NCI-H1105 (cell line): ENCODE data around the gene ANXA6.

ENCODE experiments used
- DNase-seq: peaks from one replicate; lab custom pipeline; 2025; lab: John Stamatoyannopoulos, UW

ANXA6 gene

DNA sequence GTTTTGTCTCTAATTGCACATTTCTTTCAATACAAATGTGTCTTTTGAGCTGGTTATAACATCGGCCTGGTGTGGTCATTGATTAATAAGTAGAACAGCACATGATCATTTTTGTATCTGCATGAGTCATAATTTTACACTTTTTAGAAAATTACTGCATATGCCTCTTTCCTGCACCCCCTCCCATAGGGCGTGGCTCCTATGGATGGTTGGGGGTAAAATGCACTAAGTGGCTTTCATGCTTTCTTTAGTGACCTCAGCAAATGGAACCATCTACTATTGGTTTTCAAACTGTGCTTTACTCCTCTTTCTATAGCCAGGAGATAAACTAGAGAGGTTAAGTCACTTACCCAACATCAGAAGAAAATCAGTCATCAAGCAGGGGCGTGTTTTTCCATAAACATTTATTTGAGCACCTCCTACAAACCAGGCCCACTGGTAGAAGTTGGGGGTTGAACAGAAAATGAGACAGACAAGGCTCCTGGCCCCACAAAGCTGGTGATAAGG is 3.8 kb downstream of the ANXA6 start:
- no peak for DNase-seq

DNA sequence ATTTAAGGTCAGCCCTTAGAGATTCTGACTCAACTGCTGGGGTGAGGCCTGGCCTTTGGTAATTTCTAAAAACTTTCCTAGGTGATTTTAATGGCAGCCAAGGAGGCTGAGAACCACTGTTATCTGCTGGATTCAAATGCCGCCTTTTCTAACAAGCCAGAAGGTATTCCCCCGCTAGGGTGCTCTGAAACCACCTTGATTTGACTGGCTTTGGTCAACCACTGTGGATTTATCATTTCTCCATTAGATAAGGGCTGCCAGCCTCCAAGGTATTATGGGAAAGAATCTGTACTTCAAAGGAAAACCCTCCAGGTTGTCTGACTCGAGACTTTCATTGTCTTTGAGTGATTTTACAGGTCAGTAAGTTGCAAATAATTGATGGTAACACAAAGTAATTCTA is 4.3 kb downstream of the ANXA6 start:
- no peak for DNase-seq

DNA sequence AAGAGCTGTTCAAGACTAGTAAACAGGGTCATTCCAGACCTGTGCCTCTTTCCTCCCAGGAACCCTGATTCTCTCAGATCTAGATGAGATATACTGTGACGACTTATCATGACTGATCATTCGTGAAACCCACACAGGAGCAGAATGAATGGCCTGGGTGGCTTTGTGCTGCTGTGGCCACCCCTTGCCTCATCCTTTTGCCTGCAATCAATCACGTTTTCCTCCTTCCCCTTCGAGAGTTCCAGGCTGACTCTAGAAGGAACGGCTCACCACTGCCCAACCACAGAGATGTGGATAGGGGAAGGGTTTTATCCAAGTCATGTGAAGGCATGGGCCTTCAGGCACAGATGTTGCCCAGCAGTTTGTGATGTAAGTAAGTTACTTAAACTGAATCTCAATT is 5.8 kb downstream of the ANXA6 start:
- DNase-seq: no peak

DNA sequence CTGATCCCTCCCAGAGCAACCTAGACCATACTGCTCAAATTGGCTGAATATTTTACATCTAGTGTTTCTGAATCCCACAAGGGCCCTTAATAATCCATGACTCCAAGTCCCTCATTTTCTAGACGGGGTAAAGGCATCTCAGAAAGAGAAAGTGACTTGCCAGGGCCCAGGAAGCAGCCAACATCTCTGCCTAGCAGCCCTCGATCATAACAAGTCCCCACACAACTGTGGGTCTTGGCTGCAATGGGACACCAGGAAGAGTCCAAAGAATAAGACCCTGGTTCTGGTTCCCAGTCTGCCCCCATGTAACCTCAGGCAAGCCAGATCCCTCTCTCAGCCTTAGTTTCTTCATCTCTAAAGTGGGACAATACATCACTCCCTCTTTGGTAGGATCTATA is 6.3 kb downstream of the ANXA6 start:
- DNase-seq: no peak

DNA sequence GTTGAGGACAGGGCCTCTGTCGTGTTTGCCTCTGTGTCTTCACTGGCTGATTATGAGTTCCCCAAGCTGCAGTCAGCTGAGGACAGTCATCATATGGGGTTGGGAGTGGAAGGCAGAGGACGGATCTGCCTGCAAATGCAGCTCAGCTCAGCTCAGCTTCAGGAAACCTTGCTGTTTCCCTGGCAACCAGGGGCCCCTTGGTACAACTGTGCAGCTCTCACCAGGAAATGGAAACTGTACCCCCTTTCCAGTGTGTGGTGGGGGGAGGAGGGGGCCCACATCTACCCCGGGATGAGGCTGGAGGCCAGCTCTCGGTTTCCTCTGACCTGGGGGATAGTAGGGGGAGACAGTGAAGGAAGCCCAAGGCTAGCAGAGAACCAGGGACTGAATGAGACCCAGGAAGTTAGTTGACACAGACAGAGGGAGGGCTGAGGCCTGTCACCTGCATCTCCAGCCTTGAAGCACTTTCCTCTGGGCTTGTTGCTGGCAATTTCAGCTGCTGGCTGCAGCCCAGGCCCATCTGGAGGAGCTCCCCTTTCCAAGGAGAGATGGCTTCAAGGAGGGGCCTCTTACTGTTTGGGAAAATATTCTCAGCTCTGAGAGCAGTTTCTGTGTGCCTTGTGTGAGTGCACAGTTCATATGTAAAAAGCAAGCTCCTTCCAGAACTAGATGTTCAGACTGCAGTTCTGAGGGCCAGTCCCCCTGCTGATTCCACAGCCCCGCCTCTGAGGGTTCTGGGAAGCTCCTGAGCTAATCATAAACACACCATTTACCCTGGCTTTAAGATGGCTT is 6.9 kb downstream of the ANXA6 start:
- DNase-seq: no peak

DNA sequence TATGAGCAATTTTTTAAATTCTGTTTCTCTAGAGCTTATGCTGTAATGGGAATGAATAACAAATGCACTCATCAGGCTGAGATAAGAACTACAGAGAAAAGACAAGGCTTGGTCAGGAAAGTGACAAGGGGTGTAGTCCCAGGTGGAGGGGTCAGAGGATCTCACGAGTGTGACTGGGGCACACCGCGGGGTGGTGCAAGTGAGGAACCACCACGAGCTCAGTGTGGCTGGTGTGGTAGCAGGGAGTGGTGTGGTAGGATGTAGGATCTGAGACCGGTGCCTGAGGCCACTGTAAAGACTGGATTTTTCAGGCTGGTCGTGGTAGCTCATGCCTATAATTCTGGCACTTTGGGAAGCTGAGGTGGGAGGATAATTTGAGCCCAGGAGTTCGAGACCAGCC is 9.0 kb downstream of the ANXA6 start:
- no peak for DNase-seq

DNA sequence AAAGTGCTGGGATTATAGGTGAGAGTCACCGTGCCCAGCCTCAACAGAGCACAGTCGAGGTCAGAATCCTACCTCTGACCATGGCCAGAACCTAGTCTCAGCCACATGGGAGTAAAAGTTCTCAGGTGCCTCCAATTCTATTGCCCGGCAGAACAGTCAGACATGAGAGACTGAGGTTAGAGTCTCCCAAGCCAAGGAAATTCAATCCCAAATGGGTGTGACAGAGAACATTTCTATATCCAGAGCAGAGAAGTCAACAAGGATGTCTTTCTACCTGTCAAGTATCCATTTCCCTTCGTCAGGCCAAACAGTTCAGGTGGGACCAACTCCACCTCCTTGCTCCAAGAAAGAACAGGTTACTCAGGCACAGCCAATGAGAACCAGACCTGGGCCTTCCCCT is 10.5 kb downstream of the ANXA6 start:
- no peak for DNase-seq

DNA sequence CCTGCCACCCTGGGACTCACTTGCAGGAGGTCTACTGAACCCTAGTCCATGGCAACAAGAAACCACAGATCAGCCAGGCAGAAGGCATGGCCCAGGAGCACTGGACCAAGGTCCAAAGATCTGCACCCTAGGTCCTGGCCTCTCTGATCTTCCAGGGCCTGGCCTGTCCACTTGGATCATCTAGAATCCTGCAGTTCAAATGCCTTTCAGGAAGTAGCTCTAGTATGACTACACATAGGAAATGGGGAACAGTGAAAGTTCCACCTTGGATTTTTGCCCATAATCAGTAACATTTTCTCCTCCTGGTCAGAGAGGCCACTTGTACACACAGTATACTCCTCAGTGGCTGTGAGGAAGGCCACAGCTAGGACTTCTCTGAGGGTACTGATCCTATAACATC is 11.5 kb downstream of the ANXA6 start:
- no peak for DNase-seq

DNA sequence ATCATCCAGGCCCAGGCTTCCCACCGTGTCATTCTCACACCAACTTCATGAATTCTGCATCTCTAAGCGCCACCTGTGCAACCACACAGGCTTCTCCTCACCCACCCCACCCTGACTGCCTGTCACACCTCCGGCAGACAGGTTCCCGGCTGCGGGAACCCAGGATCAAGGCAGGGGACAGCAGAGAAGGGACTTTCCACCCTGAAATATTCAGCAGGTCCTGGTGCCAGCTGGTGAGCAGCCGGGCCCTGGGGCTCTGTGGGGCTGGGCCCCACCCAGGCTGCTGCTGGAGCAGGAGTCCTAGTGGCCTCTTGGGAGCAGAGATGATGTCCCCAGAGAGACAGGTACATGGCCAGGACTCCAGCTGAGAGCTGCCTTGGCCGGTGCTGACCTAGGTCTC is 12.7 kb downstream of the ANXA6 start:
- no peak for DNase-seq

DNA sequence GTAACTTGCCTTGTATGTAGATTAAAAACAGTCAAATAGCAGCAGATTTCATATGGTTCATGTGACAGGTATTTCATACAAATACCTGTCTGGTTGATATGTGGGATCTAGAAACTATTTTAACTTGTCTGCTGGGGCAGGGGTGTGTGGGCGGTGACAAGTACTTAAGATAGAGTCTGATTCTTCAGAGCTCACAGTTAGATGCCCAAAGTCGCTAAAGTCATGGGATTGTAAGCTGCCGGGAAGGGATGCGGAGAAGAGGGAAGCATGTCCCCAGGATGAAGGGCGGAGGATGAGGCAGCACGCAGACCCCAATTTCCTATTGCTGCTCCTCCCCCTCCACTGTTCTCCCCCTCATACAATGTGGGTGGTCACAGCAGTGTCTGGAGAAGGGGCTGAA is 13.3 kb downstream of the ANXA6 start:
- no peak for DNase-seq

DNA sequence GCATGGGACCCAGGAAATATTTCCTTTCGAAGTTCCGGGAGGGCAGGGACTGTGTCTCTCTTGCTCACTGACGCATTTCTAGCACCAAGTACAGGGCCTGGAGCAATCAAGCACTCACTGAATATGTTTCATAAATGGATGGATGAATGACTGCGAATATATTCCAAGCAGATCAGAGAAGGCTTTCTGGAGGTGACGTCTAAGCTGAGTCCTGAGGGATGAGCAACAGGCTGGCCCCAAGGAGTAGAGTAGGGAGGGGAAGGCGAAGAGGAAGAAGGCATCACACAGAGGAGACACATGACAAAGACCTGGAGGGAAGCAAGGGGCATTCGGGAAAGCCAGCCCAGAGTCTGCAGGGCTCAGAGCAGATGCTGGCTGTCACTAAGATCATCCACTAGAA is 13.9 kb downstream of the ANXA6 start:
- DNase-seq: no peak

DNA sequence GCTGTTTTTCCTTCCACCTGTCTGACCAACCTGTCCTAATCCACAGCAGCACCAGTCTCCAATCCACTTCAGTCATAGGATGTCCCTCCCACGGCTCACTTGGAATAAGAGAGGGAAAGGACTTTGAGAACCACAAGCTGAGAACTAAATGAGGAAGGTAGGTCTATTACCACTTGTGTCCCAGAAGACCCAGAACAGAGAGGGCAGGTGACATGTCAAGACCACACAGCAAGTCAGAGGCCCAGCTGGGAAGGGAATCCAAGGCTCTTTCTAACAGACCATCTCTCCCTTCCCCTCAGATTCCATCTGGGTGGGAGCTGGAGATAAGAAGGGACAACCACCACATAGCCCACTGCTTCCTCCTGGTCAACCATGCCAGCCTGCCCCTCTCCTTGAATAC is 14.6 kb downstream of the ANXA6 start:
- no peak for DNase-seq

DNA sequence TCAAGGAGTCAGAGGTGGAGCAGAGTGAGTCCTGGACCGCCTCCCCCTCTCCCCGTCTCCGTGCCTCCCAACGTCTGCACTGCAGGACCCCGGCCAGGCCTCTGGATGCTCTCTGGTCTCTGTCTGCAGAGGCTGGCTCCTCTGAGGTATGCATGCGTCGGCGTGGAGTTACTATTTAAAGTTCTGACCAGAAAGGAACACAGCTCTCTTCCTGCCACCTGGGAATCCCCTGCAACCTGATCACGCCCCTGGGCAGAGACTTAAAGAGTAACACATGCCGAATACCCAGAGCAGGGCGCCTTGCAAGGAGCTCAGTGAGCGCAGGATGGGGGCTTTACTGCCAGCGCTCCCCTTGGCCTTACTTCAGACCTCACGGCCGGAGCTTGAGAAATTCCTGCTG is 16.0 kb downstream of the ANXA6 start:
- DNase-seq: no peak

DNA sequence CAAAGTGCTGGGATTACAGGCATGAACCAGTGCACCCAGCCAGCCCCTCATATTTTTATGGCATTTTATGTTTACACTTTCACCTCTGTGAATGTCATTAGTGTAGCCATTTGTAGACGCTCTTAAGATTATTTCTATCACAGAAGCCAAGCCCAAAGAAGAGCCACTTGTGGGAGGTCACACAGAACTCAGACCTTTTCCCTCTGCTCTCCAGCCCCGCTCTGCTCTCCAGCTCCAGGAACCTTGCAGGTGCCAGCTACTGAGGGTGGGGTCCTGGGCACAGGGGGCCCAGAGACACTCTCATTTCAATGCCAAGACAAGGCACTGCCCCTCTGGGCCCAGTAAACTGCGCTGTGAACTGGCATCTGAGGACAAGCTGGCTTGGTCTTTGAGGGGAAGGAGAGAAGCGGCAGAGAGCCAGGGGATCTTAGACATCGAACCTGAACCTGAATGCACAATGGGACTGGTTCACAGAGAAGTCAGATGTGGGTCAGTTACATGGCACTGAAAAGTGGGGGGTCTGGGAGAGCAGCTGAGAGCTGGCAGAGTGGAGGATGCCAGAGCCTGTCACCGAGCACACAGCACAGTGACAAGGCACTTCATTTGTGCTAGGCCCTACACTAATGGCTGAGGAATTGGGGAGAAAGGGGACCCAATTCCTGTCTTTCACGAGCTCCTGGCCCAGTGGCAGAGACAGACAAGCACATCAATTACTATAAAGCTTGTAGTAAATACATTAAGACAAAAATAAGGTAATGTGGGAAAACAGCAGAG is 16.7 kb downstream of the ANXA6 start:
- DNase-seq: no peak

DNA sequence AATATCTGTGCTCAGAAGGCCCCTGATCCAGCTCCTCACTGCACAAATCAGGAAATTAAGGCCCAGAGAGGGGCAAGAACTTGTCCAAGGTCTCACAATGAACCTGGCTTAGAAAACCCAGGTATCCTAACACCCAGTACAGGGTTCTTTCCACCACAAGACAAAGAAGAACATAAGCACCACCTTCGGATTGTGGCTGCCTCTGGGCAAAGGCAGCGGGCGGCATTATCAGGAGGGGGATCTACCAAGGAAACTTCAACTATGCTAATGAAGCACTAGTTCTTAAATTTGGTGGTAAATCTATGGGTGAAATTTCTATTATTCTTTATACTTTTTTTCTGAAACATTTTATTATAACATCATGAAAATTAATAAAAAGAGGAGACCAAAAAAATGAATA is 17.9 kb downstream of the ANXA6 start:
- no peak for DNase-seq

DNA sequence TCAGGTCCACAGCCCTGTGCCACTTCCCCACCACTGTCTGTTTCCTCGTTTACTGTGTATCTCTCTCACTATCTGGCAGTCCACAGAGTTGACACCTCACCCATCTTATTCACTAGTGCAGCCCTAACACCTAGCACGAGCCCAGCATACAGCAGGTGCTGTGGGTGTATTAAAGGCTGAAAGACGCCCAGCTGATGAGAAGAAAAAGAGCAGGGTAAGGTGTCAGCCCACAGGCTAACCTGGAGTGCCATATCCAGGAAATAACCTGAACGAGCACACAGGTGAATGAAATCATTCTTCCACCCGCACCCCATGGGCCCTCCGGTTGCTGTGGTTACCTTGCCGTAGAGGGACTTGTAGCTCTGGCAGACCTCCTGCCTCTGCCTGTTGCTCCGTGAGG is 18.6 kb downstream of the ANXA6 start:
- no peak for DNase-seq

DNA sequence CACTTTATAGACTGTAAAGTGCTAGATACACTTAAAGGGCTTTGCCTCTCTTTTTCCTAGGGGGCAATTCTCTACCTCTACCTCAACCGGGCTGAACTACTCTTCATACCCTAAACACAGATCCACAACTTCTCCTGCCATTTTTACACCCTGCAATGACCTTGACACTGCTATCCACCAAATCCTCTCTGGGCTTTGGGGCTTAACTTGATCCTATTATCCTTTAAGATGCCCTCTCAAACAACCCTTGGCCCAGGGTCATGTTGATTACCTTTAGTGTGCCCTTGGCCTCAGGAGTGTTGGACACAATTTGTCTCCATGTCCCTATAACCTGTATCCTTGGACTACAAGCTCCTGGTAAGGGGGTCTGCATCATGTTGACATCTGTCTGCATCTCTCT is 19.5 kb downstream of the ANXA6 start:
- DNase-seq: no peak

DNA sequence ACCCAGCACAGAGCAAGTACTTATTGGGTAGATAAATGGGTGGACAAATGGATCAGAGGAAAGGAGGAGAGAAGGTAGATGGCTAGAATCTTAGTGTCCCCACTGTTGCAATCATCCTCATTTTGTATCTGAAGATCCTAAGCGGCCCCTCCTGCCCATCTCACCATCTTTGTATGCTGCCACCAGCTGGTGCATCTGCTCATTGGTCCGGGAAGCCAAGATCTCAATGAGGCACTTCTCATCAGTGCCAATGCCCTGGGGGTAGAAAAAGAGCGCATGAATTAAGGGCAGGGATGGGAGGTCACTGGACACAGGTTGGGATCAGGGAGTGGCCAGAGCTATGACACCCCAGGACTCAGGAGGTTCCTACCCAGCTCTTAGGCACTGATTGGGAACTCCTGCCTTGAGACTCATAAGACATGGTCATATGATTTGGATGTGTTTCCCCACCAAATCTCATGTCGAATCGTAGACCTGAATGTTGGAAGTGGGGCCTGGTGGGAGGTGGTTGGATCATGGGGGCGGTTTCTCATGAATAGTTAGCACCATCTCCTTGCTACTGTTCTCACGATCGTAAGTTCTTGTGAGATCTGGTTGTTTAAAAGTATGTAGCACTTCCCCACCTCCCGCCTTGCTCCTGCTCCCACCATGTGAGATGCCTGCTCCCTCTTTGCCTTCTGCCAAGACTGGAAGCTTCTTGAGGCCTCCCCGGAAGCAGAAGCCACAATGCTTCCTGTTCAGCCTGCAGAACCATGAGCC is 20.3 kb downstream of the ANXA6 start:
- DNase-seq: no peak

DNA sequence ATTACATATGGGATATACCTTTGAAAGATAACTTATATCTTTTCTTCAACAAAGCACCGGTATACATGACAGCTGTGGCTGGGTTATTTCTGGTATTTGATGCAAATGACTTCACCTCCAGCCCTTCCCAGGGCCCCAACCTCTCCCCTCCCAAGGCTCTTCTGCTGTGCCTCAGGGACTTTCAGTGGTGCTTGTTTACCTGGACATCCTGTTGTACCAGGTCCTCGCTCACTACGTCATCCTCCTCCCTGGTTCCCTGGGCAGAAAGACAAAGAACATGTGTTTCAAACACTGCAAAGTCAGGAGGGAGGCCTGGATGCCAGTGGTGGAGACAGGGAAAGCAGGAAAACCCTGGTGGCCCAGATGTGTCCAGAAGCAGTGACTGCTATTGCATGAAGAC is 23.4 kb downstream of the ANXA6 start:
- no peak for DNase-seq

DNA sequence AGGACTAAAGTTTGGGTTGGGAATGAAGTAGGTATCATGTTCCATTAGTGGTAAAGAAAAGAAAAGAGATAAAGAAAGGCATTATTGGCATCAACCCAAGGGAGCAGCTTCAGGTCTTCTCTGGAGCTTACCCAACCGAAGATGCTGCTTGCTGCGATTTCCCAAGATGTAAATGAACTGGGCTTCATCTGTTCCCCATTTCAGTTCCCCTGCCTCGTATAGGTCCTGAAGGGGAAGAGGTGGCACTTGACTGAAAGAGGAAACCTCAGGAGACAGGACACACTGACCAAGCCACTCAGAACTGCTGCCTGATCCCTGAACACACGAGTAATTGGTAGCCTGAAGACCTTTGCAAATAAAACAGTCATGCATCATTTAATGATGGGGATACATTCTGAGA is 24.6 kb downstream of the ANXA6 start:
- no peak for DNase-seq

DNA sequence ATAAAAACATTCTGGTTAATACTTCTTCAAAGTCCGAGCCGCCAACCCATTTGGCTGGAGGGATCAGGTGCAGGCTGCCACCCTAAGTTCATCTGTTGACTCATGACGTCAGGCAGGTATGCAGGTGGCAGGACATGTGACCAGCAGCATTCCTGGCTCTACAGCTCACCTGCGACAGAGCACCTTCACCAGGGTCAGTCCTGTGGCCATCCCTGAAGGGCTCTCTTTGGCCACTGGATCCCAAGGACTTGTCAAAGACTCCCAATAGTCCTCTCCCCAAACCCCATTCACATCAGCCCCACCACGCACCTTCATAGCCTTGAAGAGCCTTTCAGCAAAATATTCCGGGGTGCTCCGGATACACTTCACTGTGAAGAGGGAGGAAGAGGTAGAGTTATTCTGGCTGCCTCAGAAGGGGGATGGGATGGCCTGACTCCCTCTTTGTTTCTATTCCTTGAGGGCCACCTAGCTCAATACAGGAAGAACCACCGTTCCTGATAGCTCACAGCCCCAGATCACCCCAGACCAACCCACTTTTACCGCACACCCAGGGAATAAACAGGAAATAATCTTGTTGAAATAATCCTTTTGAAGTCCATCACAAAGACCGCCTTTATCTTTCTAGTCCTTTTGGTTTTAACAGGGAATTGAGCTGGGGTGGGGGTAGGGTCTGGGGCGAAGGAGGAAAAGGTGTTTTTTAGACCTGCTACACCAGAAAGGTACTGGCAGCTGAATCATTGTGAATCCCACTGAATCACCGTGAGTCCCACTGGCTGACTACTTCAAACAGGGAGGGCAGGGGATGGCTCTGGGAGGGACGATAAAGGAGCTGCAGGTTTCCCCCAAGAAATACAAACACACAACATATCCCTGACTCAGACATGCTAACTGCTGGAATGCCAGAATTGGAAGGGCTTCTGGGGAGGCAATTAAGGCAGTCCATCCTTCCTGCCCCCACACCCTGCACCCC is 26.4 kb downstream of the ANXA6 start:
- no peak for DNase-seq
